HepG2 (cell line): ENCODE data around the gene RPF1. TPM values are rescaled to one million over a fixed set of nuclear protein-coding genes. Genes with fewer than 3 reads are reported as not detected.

Experiments used
- ATAC-seq: fragments of 200-7000 bp; cut with Tn5 transposase; 3 replicates; pipeline ENCODE4 v1.9.1; 2020; ENCODE audit warnings: mild to moderate bottlenecking, moderate library complexity
- BruUV-seq: library from RNA; stranded (reverse); fragments of 400-500 nt; replicated peaks from 2 replicates; lab custom pipeline; 2021; lab: Mats Ljungman, UMichigan
- CTCF ChIA-PET: fragments of 300-600 bp; formaldehyde crosslinking; extraction: SDS; loops from one replicate; lab custom pipeline; 2021; ENCODE audit warnings: low total read pairs, inconsistent platforms, low intra/inter-chr PET ratio; lab: Yijun Ruan, JAX
- POLR2A ChIA-PET: fragments of 350-600 bp; sonication (Branson Sonifier 250); formaldehyde crosslinking; loops from one replicate; lab custom pipeline; 2020; ENCODE audit warnings: antibody characterized with exemption, inconsistent platforms; lab: Yijun Ruan, JAX
- DNase-seq: peaks from one replicate; pipeline ENCODE4 v3.0.0-alpha.2; 2015; ENCODE audit warnings: low spot score
- FAIRE-seq: peaks from 3 replicates; lab custom pipeline; 2011; peaks lifted over from hg19 to GRCh38; lab: Jason Lieb, UNC
- H2AFZ ChIP-seq: one replicate; pipeline ENCODE4 v1.6.1; 2011; ENCODE audit warnings: low read length, inconsistent platforms
- H3K27ac ChIP-seq: fragments of 300-600 bp; 3 replicates; pipeline ENCODE4 v1.8.0; 2011; ENCODE audit warnings: mixed run types, mild to moderate bottlenecking, mixed read lengths, low read length, inconsistent platforms; ENCODE audit not compliant: insufficient read depth; ENCODE audit errors: extremely low read length
- H3K27me3 ChIP-seq, 2 experiments: fragments of 200-600 bp in 1 of 2; 2 replicates in 1 of 2; 3 replicates in 1 of 2; pipeline versions ENCODE4 v1.6.0 to v1.8.0; 2011; ENCODE audit warnings: low read length in 2 of 2, mild to moderate bottlenecking in 2 of 2, moderate library complexity in 2 of 2, inconsistent platforms in 1 of 2; ENCODE audit not compliant: insufficient read depth in 2 of 2, control insufficient read depth in 1 of 2
- H3K36me3 ChIP-seq, 2 experiments: fragments of 200-600 bp in 1 of 2; replicated peaks in 1 of 2; 2 replicates in 1 of 2; 3 replicates in 1 of 2; pipeline versions ENCODE4 v1.5.1 to v1.8.0; 2011; ENCODE audit warnings: low read length in 2 of 2, inconsistent platforms in 1 of 2; ENCODE audit not compliant: insufficient read depth in 2 of 2, control insufficient read depth in 1 of 2
- H3K4me1 ChIP-seq: 2 replicates; pipeline ENCODE4 v1.5.1; 2012; ENCODE audit warnings: low read length, inconsistent platforms; ENCODE audit not compliant: insufficient read depth
- H3K4me2 ChIP-seq: 2 replicates; pipeline ENCODE4 v1.6.0; 2011; ENCODE audit warnings: low read depth, low read length, inconsistent platforms
- H3K4me3 ChIP-seq, 3 experiments: fragments of 200-600 bp in 1 of 3; sonication (generic), shearing (Covaris generic) in 1 of 3; replicated peaks in 1 of 3; 2 replicates each; pipeline ENCODE4 v1.5.1; 2011 to 2016; ENCODE audit warnings: low read length in 3 of 3, inconsistent platforms in 2 of 3, low read depth in 2 of 3, mild to moderate bottlenecking in 2 of 3, control low read depth in 1 of 3, mixed read lengths in 1 of 3; ENCODE audit not compliant: insufficient read depth in 1 of 3
- H3K79me2 ChIP-seq: one replicate; pipeline ENCODE4 v1.6.1; 2011; ENCODE audit warnings: low read length, inconsistent platforms; ENCODE audit not compliant: insufficient read depth
- H3K9ac ChIP-seq: 2 replicates; pipeline ENCODE4 v1.6.0; 2011; ENCODE audit warnings: mild to moderate bottlenecking, low read depth, low read length, inconsistent platforms; ENCODE audit not compliant: insufficient read depth
- H3K9me3 ChIP-seq: 2 replicates; pipeline ENCODE4 v1.5.1; 2012; ENCODE audit warnings: mild to moderate bottlenecking, low read length
- H4K20me1 ChIP-seq: 2 replicates; pipeline ENCODE4 v1.6.0; 2011; ENCODE audit warnings: inconsistent platforms, mild to moderate bottlenecking, low read length, moderate library complexity; ENCODE audit not compliant: insufficient read depth
- FOXK1 ChIP-seq: sonication (generic); formaldehyde crosslinking; IDR thresholded peaks from 2 replicates; pipeline ENCODE4 v1.4.0; 2020; ENCODE audit warnings: low read depth, missing genetic modification reagents, borderline replicate concordance
- IRF2 ChIP-seq: IDR thresholded peaks from 2 replicates; pipeline ENCODE4 v1.6.1; 2018; ENCODE audit warnings: missing genetic modification reagents, missing compliant biosample characterization
- KAT8 ChIP-seq: IDR thresholded peaks from 2 replicates; pipeline ENCODE4 v1.6.1; 2016; ENCODE audit warnings: missing genetic modification reagents, missing compliant biosample characterization
- KDM5B ChIP-seq: sonication (generic); formaldehyde crosslinking; IDR thresholded peaks from 2 replicates; pipeline ENCODE4 v1.4.0; 2020; ENCODE audit warnings: missing genetic modification reagents, mild to moderate bottlenecking, borderline replicate concordance
- MEF2D ChIP-seq: sonication (generic); formaldehyde crosslinking; IDR thresholded peaks from 2 replicates; pipeline ENCODE4 v1.5.1; 2020; ENCODE audit warnings: mild to moderate bottlenecking, missing genetic modification reagents
- NR2F1 ChIP-seq, 2 experiments: fragments of 450-650 bp in 1 of 2; formaldehyde crosslinking in 1 of 2; IDR thresholded peaks; 2 replicates each; pipeline versions ENCODE4 v1.5.0 to v1.6.1; 2016 to 2020; ENCODE audit warnings: mild to moderate bottlenecking in 1 of 2, missing compliant biosample characterization in 1 of 2, missing genetic modification reagents in 1 of 2, moderate library complexity in 1 of 2
- NR2F2 ChIP-seq: IDR thresholded peaks from 2 replicates; pipeline ENCODE4 v1.6.1; 2012; ENCODE audit warnings: low read depth, inconsistent platforms, borderline replicate concordance
- TCF12 ChIP-seq, 2 experiments: fragments of 450-650 bp in 1 of 2; sonication (generic) in 1 of 2; formaldehyde crosslinking in 1 of 2; IDR thresholded peaks; 2 replicates each; pipeline versions ENCODE4 v1.6.1 to v1.8.0; 2017 to 2022; ENCODE audit warnings: antibody characterized with exemption in 1 of 2, mild to moderate bottlenecking in 1 of 2, missing genetic modification reagents in 1 of 2, moderate library complexity in 1 of 2
- TP53 ChIP-seq: sonication (generic); formaldehyde crosslinking; conservative IDR thresholded peaks from 2 replicates; pipeline ENCODE4 v1.4.0; 2020; ENCODE audit warnings: missing genetic modification reagents
- ZBTB20 ChIP-seq: sonication (generic); formaldehyde crosslinking; IDR thresholded peaks from 2 replicates; pipeline ENCODE4 v1.8.1; 2023; ENCODE audit warnings: missing genetic modification reagents, low read depth, mild to moderate bottlenecking, borderline replicate concordance
- ZBTB7A ChIP-seq: sonication (generic); formaldehyde crosslinking; IDR thresholded peaks from 2 replicates; pipeline ENCODE4 v1.8.0; 2022; ENCODE audit warnings: mild to moderate bottlenecking, missing genetic modification reagents
- ZNF317 ChIP-seq: sonication (generic); formaldehyde crosslinking; IDR thresholded peaks from 2 replicates; pipeline ENCODE4 v1.5.0; 2020; ENCODE audit warnings: mild to moderate bottlenecking, missing genetic modification reagents
- ZNF33A ChIP-seq: sonication (generic); formaldehyde crosslinking; IDR thresholded peaks from 2 replicates; pipeline ENCODE4 v1.5.1; 2020; ENCODE audit warnings: missing genetic modification reagents, mild to moderate bottlenecking, moderate library complexity, borderline replicate concordance
- ZNF383 ChIP-seq: sonication (generic); formaldehyde crosslinking; IDR thresholded peaks from 2 replicates; pipeline ENCODE4 v1.4.0; 2020; ENCODE audit warnings: missing genetic modification reagents, mild to moderate bottlenecking, borderline replicate concordance
- ZNF816 ChIP-seq: sonication (generic); formaldehyde crosslinking; IDR thresholded peaks from 2 replicates; pipeline ENCODE4 v1.8.0; 2022; ENCODE audit warnings: missing genetic modification reagents, mild to moderate bottlenecking, borderline replicate concordance
- WGBS: methylation state at CpG from one replicate; pipeline ENCODE4 v1.1.6; 2017; ENCODE audit warnings: low lambda C conversion rate; 5-methylcytosine and 5-hydroxymethylcytosine counted together
- in situ Hi-C: cut with HindIII; loops from 2 replicates; pipeline ENCODE4 v1.10.0; 2017; ENCODE audit warnings: low pct_unique_long_range_greater_than_20kb; ENCODE audit not compliant: extremely low pct_ligation_motif_present
- intact Hi-C: fragments of 100-400 bp; cut with micrococcal nuclease; formaldehyde crosslinking; loops from one replicate; pipeline ENCODE4 v1.10.0; 2022; ENCODE audit not compliant: unreplicated experiment
- polyA plus RNA-seq, 8 experiments: library from polyadenylated mRNA; depleted of rRNA in 3 of 8; stranded (reverse) in 7 of 8; unstranded in 1 of 8; fragments of >200 nt; fragmentation: Illumina TruSeq in 4 of 8; extraction: Trizol in 4 of 8; gene quantifications; 2 replicates each; pipeline versions ENCODE4 v1.2.1 to v1.2.3, GENCODE V29; 2011 to 2016; ENCODE audit warnings: low read depth in 4 of 8, missing spikeins in 1 of 8, mixed read lengths in 1 of 8; ENCODE audit not compliant: insufficient read depth in 1 of 8
- total RNA-seq, 5 experiments: library from RNA; depleted of rRNA; stranded (reverse); fragments of >200 nt; fragmentation: Illumina TruSeq; extraction: Trizol; gene quantifications; 2 replicates each; pipeline ENCODE4 v1.2.3, GENCODE V29; 2016; ENCODE audit warnings: low read depth in 1 of 5
- TF ChIP-seq, protein P1 (sequence below): sonication (generic); formaldehyde crosslinking; conservative IDR thresholded peaks from 2 replicates; pipeline ENCODE4 v1.4.0; 2020; ENCODE audit warnings: missing genetic modification reagents
- TF ChIP-seq, protein P2 (sequence below): IDR thresholded peaks from 2 replicates; pipeline ENCODE4 v1.6.1; 2016; ENCODE audit warnings: mild to moderate bottlenecking
- TF ChIP-seq, protein P3 (sequence below): sonication (generic); formaldehyde crosslinking; IDR thresholded peaks from 2 replicates; pipeline ENCODE4 v1.4.0; 2020; ENCODE audit warnings: missing genetic modification reagents, borderline replicate concordance

The RPF1 gene
- total and polyA plus RNA-seq, 2 of the 13 experiments (the other 11 are each of a cell fraction or from before 2014, with no cell fraction given), result 23.0 to 39.0 TPM

DNA sequence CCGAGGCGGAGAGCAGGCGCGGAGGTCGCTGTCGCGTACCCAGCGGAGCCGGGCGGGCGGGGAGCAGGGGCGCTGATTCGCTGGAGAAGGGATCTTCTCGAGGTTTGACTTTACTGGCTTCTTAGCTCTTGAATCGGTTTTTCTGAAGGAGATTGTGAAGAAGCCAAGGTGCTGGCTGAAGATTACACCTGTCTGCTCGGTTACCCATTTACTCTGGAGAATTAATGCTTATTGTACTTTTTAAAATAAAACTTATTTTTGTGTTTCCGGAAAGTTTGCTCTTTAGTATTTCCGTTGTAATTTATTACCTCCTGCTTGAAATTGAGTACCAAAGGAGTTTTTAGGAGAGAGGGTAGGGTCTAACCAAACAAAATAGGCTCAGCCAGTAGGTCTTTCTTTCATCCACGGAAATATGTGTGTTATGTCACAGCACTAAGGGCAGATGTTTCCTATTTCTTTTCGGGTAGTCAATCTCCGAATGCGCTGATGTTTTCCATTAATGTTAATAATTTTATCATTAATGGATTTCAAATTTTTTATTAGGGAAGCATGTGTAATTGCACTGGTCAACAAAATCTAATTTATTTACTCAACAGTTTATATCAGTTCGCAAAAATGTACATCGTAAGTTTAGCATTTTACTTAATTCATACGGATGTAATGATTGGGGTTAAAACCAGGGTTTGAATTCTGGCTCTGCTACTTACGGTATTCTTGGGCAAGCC lies 27.8 kb downstream of the RPF1 start:
- ATAC-seq (no peak), FAIRE-seq (peak; percentile 26), DNase-seq (no peak)
- peak overlapping the region; percentile 92 to 97 (median 97) for H3K4me3 ChIP-seq
- intact Hi-C loops (loop anchor here (2.0 to 5.0 kb wide), 2 partner anchors 35 to 68 kb away; partner anchors contain the start of gene CTBS), in situ Hi-C loops (loop anchor here (5.0 kb wide), 1 partner anchor 65 kb away; the partner anchor contains the start of gene CTBS)
- no peaks in the 10 kb centered on the region for H3K27me3 ChIP-seq
- H3K79me2 ChIP-seq, result peaks cover 41% of the 10 kb centered on the region
- under 1% methylated on average over 13 of the region's 26 CpGs for WGBS
- peaks cover 46% of the 10 kb centered on the region for H3K4me1 ChIP-seq
- H3K9me3 ChIP-seq, result no peaks in the 10 kb centered on the region
- POLR2A ChIA-PET, result interaction anchor here (1.0 to 4.9 kb wide), 14 partner anchors 10 to 1064 kb away, joined by 3 to 90 read pairs (median 4); partner anchors contain the start of genes CTBS and RPF1
- CTCF ChIA-PET, result no interaction called here
- BruUV-seq, result TSS peak; percentile 52
- H3K4me2 ChIP-seq, result peak overlapping the region; percentile 70
- H2AFZ ChIP-seq, result peak overlapping the region; percentile 34
- peaks cover 30% of the 10 kb centered on the region for H4K20me1 ChIP-seq
- peak overlapping the region; percentile 99 for H3K9ac ChIP-seq
- peak overlapping the region; percentile 99 for H3K27ac ChIP-seq
- H3K36me3 ChIP-seq, result peaks cover 0 to 2% of the 10 kb centered on the region in 2 experiments; a peak in 1 of 5 replicates
- TF ChIP-seq, protein P1, sequence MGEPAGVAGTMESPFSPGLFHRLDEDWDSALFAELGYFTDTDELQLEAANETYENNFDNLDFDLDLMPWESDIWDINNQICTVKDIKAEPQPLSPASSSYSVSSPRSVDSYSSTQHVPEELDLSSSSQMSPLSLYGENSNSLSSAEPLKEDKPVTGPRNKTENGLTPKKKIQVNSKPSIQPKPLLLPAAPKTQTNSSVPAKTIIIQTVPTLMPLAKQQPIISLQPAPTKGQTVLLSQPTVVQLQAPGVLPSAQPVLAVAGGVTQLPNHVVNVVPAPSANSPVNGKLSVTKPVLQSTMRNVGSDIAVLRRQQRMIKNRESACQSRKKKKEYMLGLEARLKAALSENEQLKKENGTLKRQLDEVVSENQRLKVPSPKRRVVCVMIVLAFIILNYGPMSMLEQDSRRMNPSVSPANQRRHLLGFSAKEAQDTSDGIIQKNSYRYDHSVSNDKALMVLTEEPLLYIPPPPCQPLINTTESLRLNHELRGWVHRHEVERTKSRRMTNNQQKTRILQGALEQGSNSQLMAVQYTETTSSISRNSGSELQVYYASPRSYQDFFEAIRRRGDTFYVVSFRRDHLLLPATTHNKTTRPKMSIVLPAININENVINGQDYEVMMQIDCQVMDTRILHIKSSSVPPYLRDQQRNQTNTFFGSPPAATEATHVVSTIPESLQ (CRISPR knock-in tag), result no peak
- no peak for TF ChIP-seq TP53 (CRISPR knock-in tag)
- 0 out of 2 replicates have a peak, but pooled peaks have one; percentile 8 for TF ChIP-seq NR2F2
- no peak for TF ChIP-seq ZBTB7A (CRISPR knock-in tag)
- no peak for TF ChIP-seq TCF12 (IDR thresholded peaks at IDR 0.05)
- 0 out of 2 replicates have a peak, but pooled peaks have one; percentile 4 for TF ChIP-seq TCF12 (CRISPR knock-in tag; IDR thresholded peaks at IDR 0.05)
- TF ChIP-seq NR2F1 (CRISPR knock-in tag; IDR thresholded peaks at IDR 0.05), result no peak
- TF ChIP-seq, protein P2, sequence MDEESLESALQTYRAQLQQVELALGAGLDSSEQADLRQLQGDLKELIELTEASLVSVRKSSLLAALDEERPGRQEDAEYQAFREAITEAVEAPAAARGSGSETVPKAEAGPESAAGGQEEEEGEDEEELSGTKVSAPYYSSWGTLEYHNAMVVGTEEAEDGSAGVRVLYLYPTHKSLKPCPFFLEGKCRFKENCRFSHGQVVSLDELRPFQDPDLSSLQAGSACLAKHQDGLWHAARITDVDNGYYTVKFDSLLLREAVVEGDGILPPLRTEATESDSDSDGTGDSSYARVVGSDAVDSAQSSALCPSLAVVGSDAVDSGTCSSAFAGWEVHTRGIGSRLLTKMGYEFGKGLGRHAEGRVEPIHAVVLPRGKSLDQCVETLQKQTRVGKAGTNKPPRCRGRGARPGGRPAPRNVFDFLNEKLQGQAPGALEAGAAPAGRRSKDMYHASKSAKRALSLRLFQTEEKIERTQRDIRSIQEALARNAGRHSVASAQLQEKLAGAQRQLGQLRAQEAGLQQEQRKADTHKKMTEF (CRISPR knock-in tag), result peak; percentile 29; the same call in 1 of the 2 replicates
- peak; percentile 39; the same call in 1 of the 2 replicates for TF ChIP-seq ZBTB20 (CRISPR knock-in tag)
- TF ChIP-seq IRF2, result peak; percentile 21; the same call in 1 of the 2 replicates
- TF ChIP-seq KAT8, result 0 out of 2 replicates have a peak, but pooled peaks have one; percentile 10
- TF ChIP-seq FOXK1 (CRISPR knock-in tag), result no peak
- TF ChIP-seq ZNF317 (CRISPR knock-in tag), result 0 out of 2 replicates have a peak, but pooled peaks have one; percentile 1
- 0 out of 2 replicates have a peak, but pooled peaks have one; percentile 50 for TF ChIP-seq ZNF816 (CRISPR knock-in tag)
- TF ChIP-seq ZNF383, result no peak
- no peak for TF ChIP-seq KDM5B (CRISPR knock-in tag)
- TF ChIP-seq MEF2D, result no peak
- TF ChIP-seq ZNF33A (CRISPR knock-in tag), result no peak; the same call in 1 of the 2 replicates
- TF ChIP-seq, protein P3, sequence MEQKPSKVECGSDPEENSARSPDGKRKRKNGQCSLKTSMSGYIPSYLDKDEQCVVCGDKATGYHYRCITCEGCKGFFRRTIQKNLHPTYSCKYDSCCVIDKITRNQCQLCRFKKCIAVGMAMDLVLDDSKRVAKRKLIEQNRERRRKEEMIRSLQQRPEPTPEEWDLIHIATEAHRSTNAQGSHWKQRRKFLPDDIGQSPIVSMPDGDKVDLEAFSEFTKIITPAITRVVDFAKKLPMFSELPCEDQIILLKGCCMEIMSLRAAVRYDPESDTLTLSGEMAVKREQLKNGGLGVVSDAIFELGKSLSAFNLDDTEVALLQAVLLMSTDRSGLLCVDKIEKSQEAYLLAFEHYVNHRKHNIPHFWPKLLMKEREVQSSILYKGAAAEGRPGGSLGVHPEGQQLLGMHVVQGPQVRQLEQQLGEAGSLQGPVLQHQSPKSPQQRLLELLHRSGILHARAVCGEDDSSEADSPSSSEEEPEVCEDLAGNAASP, result 0 out of 2 replicates have a peak, but pooled peaks have one; percentile 16
